ENCODE results near the gene CAPN5. TPM values are rescaled to one million over a fixed set of nuclear protein-coding genes. Genes with fewer than 3 reads are reported as not detected.
A peak's percentile ranks its signal among the peaks of the same experiment; 100 is the strongest.

The CAPN5 gene
- total RNA-seq, 1 donor from 2014 or later = 29.7 TPM

GRCh38 chr11:77084581-77085191 is 17.9 kb downstream of the CAPN5 start:
- H3K9me3 Mint-ChIP-seq (ENCODE audit: unreplicated experiment) = no peaks in the 10 kb centered on the region
- peaks cover 2% of the 10 kb centered on the region for H3K27me3 Mint-ChIP-seq (ENCODE audit: unreplicated experiment)
- H3K36me3 Mint-ChIP-seq (ENCODE audit: low read depth, unreplicated experiment) = no peaks in the 10 kb centered on the region
- DNase-seq (ENCODE audit: low spot score) = no peak
- TF ChIP-seq CTCF (IDR thresholded peaks at IDR 0.05; ENCODE audit: unreplicated experiment) = no peak
- peak overlapping the region; percentile 45 for H3K27ac Mint-ChIP-seq (ENCODE audit: unreplicated experiment)
- H3K4me1 Mint-ChIP-seq (ENCODE audit: unreplicated experiment) = no peaks in the 10 kb centered on the region
- H3K4me3 Mint-ChIP-seq (ENCODE audit: unreplicated experiment) = no peak overlapping the region

GRCh38 chr11:77085652-77086051 is 18.9 kb downstream of the CAPN5 start:
- H3K9me3 Mint-ChIP-seq (ENCODE audit: unreplicated experiment) = no peaks in the 10 kb centered on the region
- H3K4me3 Mint-ChIP-seq (ENCODE audit: unreplicated experiment) = no peak overlapping the region
- TF ChIP-seq CTCF (IDR thresholded peaks at IDR 0.05; ENCODE audit: unreplicated experiment) = no peak
- no peaks in the 10 kb centered on the region for H3K36me3 Mint-ChIP-seq (ENCODE audit: low read depth, unreplicated experiment)
- no peaks in the 10 kb centered on the region for H3K4me1 Mint-ChIP-seq (ENCODE audit: unreplicated experiment)
- H3K27me3 Mint-ChIP-seq (ENCODE audit: unreplicated experiment) = peaks cover 2% of the 10 kb centered on the region
- no peak overlapping the region for H3K27ac Mint-ChIP-seq (ENCODE audit: unreplicated experiment)
- DNase-seq (ENCODE audit: low spot score) = no peak

- no peaks in the 10 kb centered on the region for H3K36me3 Mint-ChIP-seq (ENCODE audit: low read depth, unreplicated experiment)
- H3K4me3 Mint-ChIP-seq (ENCODE audit: unreplicated experiment) = no peak overlapping the region
- H3K27ac Mint-ChIP-seq (ENCODE audit: unreplicated experiment) = no peak overlapping the region
- H3K27me3 Mint-ChIP-seq (ENCODE audit: unreplicated experiment) = peaks cover 2% of the 10 kb centered on the region
- no peaks in the 10 kb centered on the region for H3K4me1 Mint-ChIP-seq (ENCODE audit: unreplicated experiment)
- TF ChIP-seq CTCF (IDR thresholded peaks at IDR 0.05; ENCODE audit: unreplicated experiment) = no peak
- H3K9me3 Mint-ChIP-seq (ENCODE audit: unreplicated experiment) = no peaks in the 10 kb centered on the region
- no peak for DNase-seq (ENCODE audit: low spot score)
These were observed 20.0 kb downstream of the CAPN5 start for GRCh38 chr11:77086521-77087472.

- no peak for DNase-seq (ENCODE audit: low spot score)
- Mint-ChIP-seq H3K36me3 (ENCODE audit: low read depth, unreplicated experiment) (no peaks in the 10 kb centered on the region), H3K4me3 (ENCODE audit: unreplicated experiment) (no peak overlapping the region), H3K27me3 (ENCODE audit: unreplicated experiment) (peaks cover 5% of the 10 kb centered on the region), H3K9me3 (ENCODE audit: unreplicated experiment) (no peaks in the 10 kb centered on the region), H3K4me1 (ENCODE audit: unreplicated experiment) (no peaks in the 10 kb centered on the region), H3K27ac (ENCODE audit: unreplicated experiment) (no peak overlapping the region)
- TF ChIP-seq CTCF (IDR thresholded peaks at IDR 0.05; ENCODE audit: unreplicated experiment) = no peak
These were observed 21.0 kb downstream of the CAPN5 start for GRCh38 chr11:77087723-77088225.
